Activated CD4-positive, alpha-beta T cell treated with anti-CD3 and anti-CD28 coated beads for 4 hours (primary cell): ENCODE results near the gene ADD2.
"Not testable (repeated sequence)": the region's sequence is repeated elsewhere in the genome, so short reads cannot be mapped to it uniquely, and the experiment has no call there.

Source experiments
- DNase-seq, 2 donors: peaks; one replicate each; pipeline ENCODE4 v3.0.0-alpha.2; 2020

The ADD2 gene

DNA sequence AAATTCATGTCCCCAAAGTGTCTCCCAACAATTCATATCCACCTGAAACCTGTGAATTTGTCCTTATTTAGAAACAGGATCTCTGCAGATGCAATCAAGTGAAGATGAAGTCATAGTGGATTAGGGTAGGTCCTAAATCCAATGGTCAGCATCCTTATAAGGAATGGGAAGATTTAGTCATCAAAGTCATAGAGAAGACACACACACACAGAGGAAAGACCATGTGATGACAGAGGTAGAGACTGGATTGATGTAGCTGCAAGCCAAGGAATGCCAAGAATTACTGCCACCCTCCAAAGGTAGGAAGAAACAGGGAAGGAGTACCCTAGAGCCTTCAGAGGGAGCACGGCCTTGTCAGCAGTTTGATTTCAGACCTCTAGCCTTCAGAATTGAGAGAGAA lies 17.7 kb downstream of the ADD2 start:
- no peak for DNase-seq

DNA sequence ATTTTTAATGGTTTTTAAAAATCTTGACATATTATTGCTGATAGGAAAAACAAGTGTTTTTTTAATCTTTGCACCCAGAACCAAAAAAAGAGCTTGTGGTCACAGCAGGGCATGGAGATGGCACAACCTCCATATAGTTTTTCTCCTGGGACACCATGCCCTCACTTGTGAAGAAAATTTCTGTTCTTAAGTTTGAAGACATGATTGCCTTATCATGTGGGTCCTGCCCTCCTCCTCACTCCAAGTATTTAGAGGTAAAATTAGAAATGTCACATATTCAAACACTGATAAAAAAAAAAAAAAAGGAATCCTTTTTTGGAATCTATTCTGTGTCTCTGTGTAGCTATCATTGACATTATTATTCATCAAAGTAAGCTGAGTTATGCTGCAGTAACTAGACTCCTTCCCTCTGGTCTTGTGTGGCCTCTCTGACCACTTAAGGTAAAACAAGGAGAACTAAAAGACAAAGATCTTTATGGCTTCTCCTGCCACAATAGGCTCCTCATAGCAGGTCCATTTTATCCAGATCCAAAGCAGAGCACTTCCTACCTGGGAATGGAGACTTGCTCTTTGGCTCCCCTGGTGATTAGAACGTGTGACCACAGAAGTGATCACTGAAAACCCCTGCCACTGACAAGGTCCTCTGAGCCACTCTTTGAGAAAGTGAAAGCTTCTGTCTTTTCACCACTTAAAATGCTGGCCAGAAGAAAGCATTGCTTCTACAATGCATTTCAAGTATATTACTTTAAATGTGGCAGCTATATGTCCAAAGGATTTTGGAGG lies 19.8 kb downstream of the ADD2 start:
- no peak for DNase-seq

DNA sequence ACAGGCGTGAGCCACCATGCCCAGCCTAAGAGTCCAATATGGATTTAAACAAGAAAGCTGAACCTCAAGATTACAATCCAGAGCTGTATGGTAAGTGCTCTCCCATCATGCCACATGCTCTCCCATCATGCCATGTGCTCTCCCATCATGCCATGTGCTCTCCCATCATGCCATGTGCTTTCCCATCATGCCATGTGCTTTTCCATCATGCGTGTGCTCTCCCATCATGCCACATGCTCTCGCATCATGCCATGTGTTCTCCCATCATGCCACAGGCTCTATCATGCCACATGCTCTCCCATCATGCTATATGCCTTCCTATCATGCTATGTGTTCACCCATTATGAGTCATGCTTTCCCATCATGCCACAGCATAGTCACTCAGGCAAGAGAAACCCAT lies 20.7 kb downstream of the ADD2 start:
- DNase-seq: no peak

DNA sequence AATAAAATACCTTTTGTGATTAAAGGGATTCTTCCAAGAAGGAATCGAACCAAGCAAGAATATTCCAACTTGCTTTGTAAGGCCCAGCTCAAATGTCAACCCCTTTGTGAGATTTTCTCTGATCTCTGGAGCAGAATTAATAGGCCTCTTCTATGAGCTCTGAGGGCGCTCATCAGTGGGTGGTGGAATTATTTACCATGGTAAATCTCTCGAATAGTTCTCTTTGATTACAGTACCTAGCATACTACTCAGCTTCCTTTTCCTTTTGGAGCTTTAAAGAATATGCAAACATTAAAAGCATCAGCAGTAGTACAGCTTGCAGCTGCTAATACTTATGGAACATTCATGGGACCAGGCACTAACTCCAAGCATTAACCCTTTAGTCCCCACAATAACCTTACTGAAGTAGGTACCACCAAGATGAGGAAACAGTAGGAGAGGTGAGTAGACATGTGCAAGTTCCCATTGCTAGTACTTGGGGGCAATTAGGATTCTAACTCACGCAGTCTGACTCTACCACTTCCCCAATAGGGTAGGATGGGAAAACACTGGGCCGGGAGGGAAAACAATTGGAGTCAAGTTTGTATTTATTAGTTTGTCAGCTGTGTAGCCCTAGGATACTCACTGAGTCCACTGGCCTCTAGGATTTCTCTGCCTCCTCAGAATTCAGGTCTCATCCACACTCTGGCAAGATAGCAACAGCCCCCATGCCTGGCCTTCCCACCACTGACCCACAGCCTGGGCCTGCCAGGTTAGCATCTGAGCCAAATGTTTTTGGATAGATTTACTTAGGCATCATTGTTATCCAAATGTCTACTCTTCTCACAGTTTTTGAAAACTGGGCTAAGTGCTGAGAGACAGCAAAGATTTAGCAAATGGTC lies 21.7 kb downstream of the ADD2 start:
- DNase-seq: no peak

- no peak for DNase-seq
Observed at GRCh38 chr2:70745276-70745825, 22.6 kb downstream of the ADD2 start.

DNA sequence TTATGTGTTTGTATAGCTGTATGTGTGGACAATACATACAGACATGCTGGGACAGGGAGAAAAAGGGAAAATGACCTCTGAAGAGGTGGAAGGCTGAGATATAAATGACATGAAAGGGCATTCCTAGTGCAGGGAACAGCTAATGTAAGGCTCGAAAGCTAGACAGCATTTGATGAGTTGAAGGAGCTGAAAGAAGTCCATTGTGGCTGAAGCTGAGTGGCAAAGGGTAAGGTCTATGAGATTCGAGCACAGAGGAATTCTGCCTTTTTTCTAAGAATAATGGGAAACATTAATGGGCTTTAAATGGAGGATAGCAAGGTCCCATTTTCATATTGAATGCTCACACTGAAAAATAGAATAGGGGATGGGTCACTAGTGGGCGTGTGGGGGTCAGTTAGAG lies 23.6 kb downstream of the ADD2 start:
- DNase-seq: no peak

- DNase-seq: no peak
Observed at GRCh38 chr2:70743677-70744076, 24.3 kb downstream of the ADD2 start.

GRCh38 chr2:70743068-70743467 lies 24.9 kb downstream of the ADD2 start:
- DNase-seq: no peak

GRCh38 chr2:70739492-70739891 lies 28.5 kb downstream of the ADD2 start:
- DNase-seq: not testable (repeated sequence)

DNA sequence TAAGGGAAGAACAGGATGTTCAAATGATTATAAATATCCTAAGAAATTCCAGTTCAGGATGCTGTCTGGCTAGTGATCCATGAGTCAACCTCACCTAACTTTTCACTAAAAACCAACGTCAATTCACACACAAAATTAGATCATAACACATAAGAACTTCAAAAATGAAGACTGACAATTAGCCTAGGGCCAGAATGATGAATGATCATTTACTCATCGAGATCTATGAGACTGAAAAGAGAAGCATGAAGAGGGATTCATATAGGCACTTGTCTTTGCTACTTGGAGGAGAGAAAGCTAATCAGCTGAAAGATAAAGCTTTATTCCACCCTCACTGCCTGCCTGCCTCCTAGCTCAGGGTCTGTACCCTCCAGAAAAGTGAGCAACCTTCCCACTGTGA lies 29.8 kb downstream of the ADD2 start:
- DNase-seq: no peak

GRCh38 chr2:70735071-70735470 lies 32.9 kb downstream of the ADD2 start:
- no peak for DNase-seq

GRCh38 chr2:70733646-70734180 lies 34.3 kb downstream of the ADD2 start:
- DNase-seq: no peak

GRCh38 chr2:70732766-70733645 lies 35.0 kb downstream of the ADD2 start:
- DNase-seq: no peak

- DNase-seq: no peak
Observed at GRCh38 chr2:70730730-70731129, 37.3 kb downstream of the ADD2 start.

DNA sequence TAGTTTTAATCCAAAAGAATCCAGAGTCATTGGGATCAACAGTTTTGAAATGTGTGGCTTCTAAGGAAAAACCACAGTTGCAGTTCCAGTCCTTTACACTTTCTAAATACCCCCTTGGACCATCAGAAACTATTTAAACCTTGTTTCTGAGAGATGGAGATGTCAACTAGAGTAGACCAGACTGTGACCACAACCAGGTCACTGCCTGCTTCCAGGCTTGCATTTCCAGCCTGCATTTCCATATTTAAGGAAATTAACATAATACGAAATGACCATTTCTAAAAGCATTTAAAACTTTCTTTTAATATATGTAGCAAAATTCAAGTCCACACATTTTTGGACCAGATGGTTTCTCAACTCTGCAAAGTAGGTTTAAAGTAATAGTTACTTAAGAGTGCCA lies 38.4 kb downstream of the ADD2 start:
- DNase-seq: no peak

- no peak for DNase-seq
Observed at GRCh38 chr2:70728128-70728527, 39.9 kb downstream of the ADD2 start.

GRCh38 chr2:70726947-70727725 lies 40.9 kb downstream of the ADD2 start:
- DNase-seq: no peak

- no peak for DNase-seq
Observed at GRCh38 chr2:70725505-70725904, 42.5 kb downstream of the ADD2 start.

DNA sequence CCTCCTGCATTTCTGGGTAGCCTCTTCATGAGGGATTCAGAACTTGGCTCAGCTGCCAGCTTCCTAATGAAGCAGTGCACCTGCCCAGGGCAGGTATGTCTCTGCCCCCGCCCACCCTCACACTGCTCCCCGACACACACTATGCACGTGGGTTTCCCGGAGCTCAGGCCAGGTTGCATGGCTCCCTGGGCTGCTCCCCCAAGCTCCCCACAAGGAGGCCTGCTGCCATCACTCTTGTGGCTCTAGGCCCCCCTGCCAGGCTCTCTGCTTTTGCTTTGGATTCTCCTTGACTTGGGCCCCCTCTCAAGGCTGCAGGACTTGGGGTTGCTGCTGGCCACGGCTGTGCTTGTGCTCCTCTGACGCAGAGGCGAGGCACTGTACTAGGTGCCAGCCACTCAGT lies 43.6 kb downstream of the ADD2 start:
- no peak for DNase-seq

GRCh38 chr2:70723286-70723885 lies 44.6 kb downstream of the ADD2 start:
- no peak for DNase-seq

GRCh38 chr2:70720124-70720523 lies 47.9 kb downstream of the ADD2 start:
- no peak for DNase-seq
